Mesendoderm (in vitro differentiated cells): ENCODE results near the gene CYP4V2.

Source experiments
- DNase-seq: peaks from one replicate; pipeline ENCODE4 v3.0.0; 2013
- H2AK5ac ChIP-seq: 2 replicates; pipeline ENCODE4 v1.6.1; 2013; ENCODE audit warnings: low read length, inconsistent platforms
- H2BK120ac ChIP-seq: 2 replicates; pipeline ENCODE4 v1.6.1; 2013; ENCODE audit warnings: low read depth, mild to moderate bottlenecking, low read length, moderate library complexity, mixed read lengths
- H2BK15ac ChIP-seq: replicated peaks from 2 replicates; pipeline ENCODE4 v1.6.1; 2013; ENCODE audit warnings: low read depth, mild to moderate bottlenecking, moderate library complexity
- H2BK5ac ChIP-seq: 2 replicates; pipeline ENCODE4 v1.6.1; 2013; ENCODE audit warnings: low read length, inconsistent platforms
- H3K18ac ChIP-seq: 2 replicates; pipeline ENCODE4 v1.6.1; 2013; ENCODE audit warnings: mild to moderate bottlenecking, low read length, mixed read lengths
- H3K23ac ChIP-seq: one replicate; pipeline ENCODE4 v1.6.1; 2013; ENCODE audit warnings: low read length
- H3K27ac ChIP-seq: 2 replicates; pipeline ENCODE4 v1.5.1; 2013; ENCODE audit warnings: low read depth, mild to moderate bottlenecking, inconsistent platforms, low read length, moderate library complexity
- H3K27me3 ChIP-seq: 2 replicates; pipeline ENCODE4 v1.6.1; 2013; ENCODE audit warnings: low read length, control low read depth, mild to moderate bottlenecking, inconsistent platforms; ENCODE audit not compliant: insufficient read depth, poor library complexity
- H3K36me3 ChIP-seq: 2 replicates; pipeline ENCODE4 v1.6.1; 2013; ENCODE audit warnings: low read length, inconsistent platforms; ENCODE audit not compliant: control insufficient read depth, insufficient read depth
- H3K4ac ChIP-seq: one replicate; pipeline ENCODE4 v1.6.1; 2013; ENCODE audit warnings: low read depth, mild to moderate bottlenecking, low read length, moderate library complexity
- H3K4me1 ChIP-seq: 2 replicates; pipeline ENCODE4 v1.6.1; 2013; ENCODE audit warnings: low read depth, low read length, inconsistent platforms; ENCODE audit not compliant: control insufficient read depth
- H3K4me2 ChIP-seq: 2 replicates; pipeline ENCODE4 v1.6.1; 2013; ENCODE audit warnings: low read length
- H3K4me3 ChIP-seq: 2 replicates; pipeline ENCODE4 v1.5.1; 2013; ENCODE audit warnings: mild to moderate bottlenecking, low read length
- H3K56ac ChIP-seq: one replicate; pipeline ENCODE4 v1.6.1; 2013; ENCODE audit warnings: low read length
- H3K79me1 ChIP-seq: 2 replicates; pipeline ENCODE4 v1.6.1; 2013; ENCODE audit warnings: low read length, inconsistent platforms
- H3K79me2 ChIP-seq: 2 replicates; pipeline ENCODE4 v1.6.1; 2013; ENCODE audit warnings: mild to moderate bottlenecking, low read length; ENCODE audit not compliant: control insufficient read depth, insufficient read depth
- H3K9ac ChIP-seq: 2 replicates; pipeline ENCODE4 v1.6.1; 2013; ENCODE audit warnings: low read length, inconsistent platforms
- H4K5ac ChIP-seq: one replicate; pipeline ENCODE4 v1.6.1; 2013; ENCODE audit warnings: low read length
- H4K8ac ChIP-seq: one replicate; pipeline ENCODE4 v1.6.1; 2013; ENCODE audit warnings: low read depth, mild to moderate bottlenecking, control low read depth, low read length, moderate library complexity
- WGBS: extraction: QIAGEN DNeasy Blood & Tissue Kit; methylation state at CpG from one replicate; pipeline ENCODE4 v1.1.7; 2013; ENCODE audit warnings: low lambda C conversion rate, missing lambda C conversion rate; ENCODE audit not compliant: insufficient coverage; ENCODE audit errors: extremely low coverage; 5-methylcytosine and 5-hydroxymethylcytosine counted together

CYP4V2 gene

DNA sequence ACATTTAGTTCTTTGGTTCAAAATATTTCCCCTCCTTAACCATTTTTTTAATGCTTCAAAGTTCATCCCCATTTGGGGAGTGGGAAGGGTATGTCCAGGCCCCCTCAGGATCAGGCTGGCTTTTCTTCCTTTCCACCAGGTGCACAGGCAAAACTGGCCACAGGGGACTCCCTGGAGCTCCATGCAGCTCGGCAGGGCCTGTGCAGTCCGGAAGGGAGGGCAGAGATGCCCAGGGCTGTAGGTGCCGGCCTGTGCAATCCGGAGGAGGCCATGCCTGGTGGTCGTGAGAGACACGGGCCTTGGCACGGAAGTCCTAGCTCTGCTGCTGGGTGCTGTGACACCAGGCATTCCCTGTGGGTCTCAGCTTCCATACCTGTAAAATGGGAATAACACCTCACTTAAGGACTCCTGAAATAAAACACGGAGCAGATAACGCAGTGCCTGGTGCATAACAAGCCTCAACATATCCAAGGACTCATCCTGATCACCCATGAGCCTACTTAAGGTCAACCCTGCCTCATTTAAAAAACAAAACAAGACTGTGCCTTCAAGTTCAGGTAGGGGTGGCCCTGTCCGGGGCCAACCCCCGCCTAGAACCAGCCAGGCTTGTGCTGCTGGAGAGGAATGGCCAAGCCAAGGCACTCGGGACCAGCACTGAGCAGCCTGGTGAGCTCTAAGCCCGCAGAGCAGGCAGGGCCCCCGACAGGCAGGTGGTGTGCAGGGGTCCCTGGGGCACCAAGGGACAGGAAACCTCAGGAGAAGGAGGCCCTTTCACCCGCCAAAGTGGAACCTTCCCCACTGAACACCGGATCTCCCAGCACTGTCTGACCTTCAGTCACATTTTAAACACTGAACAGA lies 21.2 kb upstream of the CYP4V2 start:
- no CpG with 5 or more reads among the region's 16 CpGs for WGBS
- no peak overlapping the region for H3K9ac ChIP-seq
- no peak overlapping the region for H3K18ac ChIP-seq
- no peak overlapping the region for H3K23ac ChIP-seq
- H2BK5ac ChIP-seq, result no peak overlapping the region
- DNase-seq, result no peak
- H3K4me1 ChIP-seq, result peaks cover under 1% of the 10 kb centered on the region
- H3K27ac ChIP-seq, result no peak overlapping the region
- no peak overlapping the region for H2BK15ac ChIP-seq
- no peaks in the 10 kb centered on the region for H3K36me3 ChIP-seq
- H4K5ac ChIP-seq, result no peak overlapping the region
- no peak overlapping the region for H3K4me3 ChIP-seq
- H3K4ac ChIP-seq, result no peak overlapping the region
- H3K27me3 ChIP-seq, result no peaks in the 10 kb centered on the region
- H3K4me2 ChIP-seq, result no peak overlapping the region
- no peaks in the 10 kb centered on the region for H3K79me2 ChIP-seq
- H2AK5ac ChIP-seq, result no peak overlapping the region
- no peak overlapping the region for H4K8ac ChIP-seq
- H3K79me1 ChIP-seq, result no peaks in the 10 kb centered on the region
- H2BK120ac ChIP-seq, result no peak overlapping the region
- H3K56ac ChIP-seq, result no peak overlapping the region

DNA sequence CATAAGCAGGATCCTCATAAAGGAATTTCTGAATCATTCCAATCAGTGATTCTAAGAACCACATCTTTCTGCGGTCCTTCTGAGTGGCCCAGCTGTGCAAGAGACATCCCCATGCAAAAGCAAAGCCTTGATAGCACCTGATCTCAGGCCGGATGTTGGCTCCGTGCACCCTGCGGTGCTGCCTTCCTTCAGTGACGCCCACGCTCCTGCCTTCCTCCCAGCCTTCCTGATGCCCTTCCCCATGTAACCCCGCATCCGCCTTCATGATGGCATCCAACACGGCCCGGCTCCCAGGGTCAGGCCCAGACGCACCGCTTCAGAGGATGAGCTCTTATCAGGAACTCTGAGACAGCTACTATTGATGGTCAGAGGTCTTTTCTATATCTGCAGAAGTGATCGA lies 20.4 kb upstream of the CYP4V2 start:
- Histone ChIP-seq H3K36me3 (no peaks in the 10 kb centered on the region), H3K4me1 (no peaks in the 10 kb centered on the region), H2AK5ac (no peak overlapping the region), H3K56ac (no peak overlapping the region), H2BK120ac (no peak overlapping the region), H3K23ac (no peak overlapping the region), H3K79me2 (no peaks in the 10 kb centered on the region), H3K18ac (no peak overlapping the region), H4K5ac (no peak overlapping the region), H2BK15ac (no peak overlapping the region), H3K4ac (no peak overlapping the region), H2BK5ac (no peak overlapping the region), H3K4me2 (no peak overlapping the region), H3K79me1 (no peaks in the 10 kb centered on the region), H3K9ac (no peak overlapping the region), H4K8ac (no peak overlapping the region), H3K27ac (no peak overlapping the region), H3K27me3 (no peaks in the 10 kb centered on the region), H3K4me3 (no peak overlapping the region)
- DNase-seq, result no peak
- no CpG with 5 or more reads among the region's 13 CpGs for WGBS

DNA sequence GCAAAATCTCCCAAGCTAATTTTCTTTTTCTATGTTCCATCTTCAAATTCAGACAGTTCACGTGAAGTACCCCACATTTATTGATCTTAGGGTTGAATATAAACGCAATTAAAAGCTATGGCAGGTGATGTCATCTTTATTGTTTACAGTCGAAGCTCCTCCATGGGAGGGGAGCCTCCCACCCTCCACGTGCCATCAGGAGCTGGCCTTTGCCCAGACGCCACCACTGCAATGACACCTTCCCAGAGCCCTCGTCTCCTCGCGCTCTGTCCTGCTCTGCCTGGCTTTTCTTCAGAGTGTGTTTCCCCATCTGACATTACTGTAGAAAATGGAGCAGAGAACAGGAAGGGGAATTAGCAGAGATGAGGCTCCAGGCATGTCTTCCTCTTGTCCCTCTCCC lies 18.8 kb upstream of the CYP4V2 start:
- Histone ChIP-seq H4K5ac (no peak overlapping the region), H2AK5ac (no peak overlapping the region), H2BK5ac (no peak overlapping the region), H3K4me3 (no peak overlapping the region), H3K4me2 (no peak overlapping the region), H2BK120ac (no peak overlapping the region), H3K27me3 (no peaks in the 10 kb centered on the region), H3K56ac (no peak overlapping the region), H3K9ac (no peak overlapping the region), H3K4ac (no peak overlapping the region), H3K27ac (no peak overlapping the region), H3K4me1 (no peaks in the 10 kb centered on the region), H3K23ac (no peak overlapping the region), H2BK15ac (no peak overlapping the region), H3K18ac (no peak overlapping the region), H4K8ac (no peak overlapping the region), H3K36me3 (no peaks in the 10 kb centered on the region), H3K79me2 (no peaks in the 10 kb centered on the region), H3K79me1 (no peaks in the 10 kb centered on the region)
- DNase-seq, result no peak
- no CpG with 5 or more reads among the region's 8 CpGs for WGBS

DNA sequence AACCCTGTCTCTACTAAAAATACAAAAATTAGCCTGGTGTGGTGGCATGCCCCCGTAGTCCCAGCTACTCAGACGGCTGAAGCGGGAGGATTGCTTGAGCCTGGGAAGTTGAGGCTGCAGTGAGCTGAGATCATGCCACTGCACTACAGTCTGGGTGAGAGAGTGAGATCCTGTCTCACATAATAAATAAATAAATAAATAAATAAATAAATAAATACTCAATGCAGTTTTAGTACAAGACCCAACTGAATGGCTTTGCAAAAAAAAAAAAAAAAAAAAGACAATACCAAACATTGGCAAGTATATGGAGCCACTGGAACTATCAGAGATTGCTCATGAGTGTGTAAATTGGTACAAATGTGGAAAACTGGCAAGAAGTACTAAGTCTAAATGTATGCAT lies 3.3 kb upstream of the CYP4V2 start:
- H3K4me3 ChIP-seq, result no peak overlapping the region
- no peak overlapping the region for H4K8ac ChIP-seq
- H3K18ac ChIP-seq, result no peak overlapping the region
- no peak overlapping the region for H2AK5ac ChIP-seq
- no peak for DNase-seq
- no peak overlapping the region for H3K9ac ChIP-seq
- H3K23ac ChIP-seq, result no peak overlapping the region
- H3K79me1 ChIP-seq, result no peaks in the 10 kb centered on the region
- H3K4me2 ChIP-seq, result no peak overlapping the region
- H2BK5ac ChIP-seq, result no peak overlapping the region
- no peak overlapping the region for H3K4ac ChIP-seq
- H3K79me2 ChIP-seq, result no peaks in the 10 kb centered on the region
- no peaks in the 10 kb centered on the region for H3K4me1 ChIP-seq
- no peak overlapping the region for H2BK15ac ChIP-seq
- H3K27me3 ChIP-seq, result no peaks in the 10 kb centered on the region
- WGBS, result no CpG with 5 or more reads among the region's 3 CpGs
- H3K56ac ChIP-seq, result no peak overlapping the region
- no peak overlapping the region for H3K27ac ChIP-seq
- H4K5ac ChIP-seq, result no peak overlapping the region
- H3K36me3 ChIP-seq, result no peaks in the 10 kb centered on the region
- H2BK120ac ChIP-seq, result no peak overlapping the region

DNA sequence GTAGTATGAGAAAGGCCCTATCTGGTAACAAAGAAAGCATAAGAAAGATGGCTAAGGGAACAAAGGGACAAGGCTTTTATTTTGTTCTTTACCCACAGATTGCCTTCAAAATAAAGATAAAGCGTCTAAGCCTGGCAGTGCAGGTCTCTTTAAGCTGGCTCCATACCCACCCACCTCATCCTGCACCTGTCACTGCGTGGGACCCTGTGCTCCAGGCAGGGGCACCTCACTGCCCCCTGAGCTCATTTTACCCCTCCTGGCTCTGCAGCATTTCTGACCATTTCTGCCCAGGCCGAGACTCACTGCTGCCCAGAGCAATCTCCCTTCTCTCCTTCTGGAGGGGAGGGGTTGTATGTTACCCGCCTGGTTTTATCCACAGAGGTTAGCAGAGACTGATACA lies 1.7 kb upstream of the CYP4V2 start:
- Histone ChIP-seq H3K36me3 (no peaks in the 10 kb centered on the region), H2BK5ac (no peak overlapping the region), H3K4me3 (no peak overlapping the region), H3K4me1 (no peaks in the 10 kb centered on the region), H3K4me2 (no peak overlapping the region), H2AK5ac (no peak overlapping the region), H3K79me2 (no peaks in the 10 kb centered on the region), H2BK15ac (no peak overlapping the region), H4K8ac (no peak overlapping the region), H3K27ac (no peak overlapping the region), H3K79me1 (no peaks in the 10 kb centered on the region), H3K18ac (no peak overlapping the region), H3K9ac (no peak overlapping the region), H3K23ac (no peak overlapping the region), H3K4ac (no peak overlapping the region), H3K27me3 (no peaks in the 10 kb centered on the region), H2BK120ac (no peak overlapping the region), H3K56ac (no peak overlapping the region), H4K5ac (no peak overlapping the region)
- no CpG with 5 or more reads among the region's 4 CpGs for WGBS
- DNase-seq, result no peak
